ENCODE results near the gene PTGS2.

Gene PTGS2

GRCh38 chr1:186671136-186671825, 8.9 kb downstream of the PTGS2 start (continued):
- TF ChIP-seq, protein P1, sequence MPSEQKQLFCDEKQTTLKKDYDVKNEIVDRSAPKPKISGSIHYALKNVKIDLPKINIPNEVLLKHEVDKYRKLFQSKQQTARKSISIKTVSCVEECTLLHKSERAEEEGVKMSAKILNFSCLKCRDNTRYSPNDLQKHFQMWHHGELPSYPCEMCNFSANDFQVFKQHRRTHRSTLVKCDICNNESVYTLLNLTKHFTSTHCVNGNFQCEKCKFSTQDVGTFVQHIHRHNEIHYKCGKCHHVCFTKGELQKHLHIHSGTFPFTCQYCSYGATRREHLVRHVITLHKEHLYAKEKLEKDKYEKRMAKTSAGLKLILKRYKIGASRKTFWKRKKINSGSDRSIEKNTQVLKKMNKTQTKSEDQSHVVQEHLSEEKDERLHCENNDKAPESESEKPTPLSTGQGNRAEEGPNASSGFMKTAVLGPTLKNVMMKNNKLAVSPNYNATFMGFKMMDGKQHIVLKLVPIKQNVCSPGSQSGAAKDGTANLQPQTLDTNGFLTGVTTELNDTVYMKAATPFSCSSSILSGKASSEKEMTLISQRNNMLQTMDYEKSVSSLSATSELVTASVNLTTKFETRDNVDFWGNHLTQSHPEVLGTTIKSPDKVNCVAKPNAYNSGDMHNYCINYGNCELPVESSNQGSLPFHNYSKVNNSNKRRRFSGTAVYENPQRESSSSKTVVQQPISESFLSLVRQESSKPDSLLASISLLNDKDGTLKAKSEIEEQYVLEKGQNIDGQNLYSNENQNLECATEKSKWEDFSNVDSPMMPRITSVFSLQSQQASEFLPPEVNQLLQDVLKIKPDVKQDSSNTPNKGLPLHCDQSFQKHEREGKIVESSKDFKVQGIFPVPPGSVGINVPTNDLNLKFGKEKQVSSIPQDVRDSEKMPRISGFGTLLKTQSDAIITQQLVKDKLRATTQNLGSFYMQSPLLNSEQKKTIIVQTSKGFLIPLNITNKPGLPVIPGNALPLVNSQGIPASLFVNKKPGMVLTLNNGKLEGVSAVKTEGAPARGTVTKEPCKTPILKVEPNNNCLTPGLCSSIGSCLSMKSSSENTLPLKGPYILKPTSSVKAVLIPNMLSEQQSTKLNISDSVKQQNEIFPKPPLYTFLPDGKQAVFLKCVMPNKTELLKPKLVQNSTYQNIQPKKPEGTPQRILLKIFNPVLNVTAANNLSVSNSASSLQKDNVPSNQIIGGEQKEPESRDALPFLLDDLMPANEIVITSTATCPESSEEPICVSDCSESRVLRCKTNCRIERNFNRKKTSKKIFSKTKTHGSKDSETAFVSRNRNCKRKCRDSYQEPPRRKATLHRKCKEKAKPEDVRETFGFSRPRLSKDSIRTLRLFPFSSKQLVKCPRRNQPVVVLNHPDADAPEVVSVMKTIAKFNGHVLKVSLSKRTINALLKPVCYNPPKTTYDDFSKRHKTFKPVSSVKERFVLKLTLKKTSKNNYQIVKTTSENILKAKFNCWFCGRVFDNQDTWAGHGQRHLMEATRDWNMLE (tag by site-specific recombination; conservative IDR thresholded peaks at IDR 0.05; ENCODE audit: low read depth), result no peak
- TF ChIP-seq ZNF549 (tag by site-specific recombination; IDR thresholded peaks at IDR 0.05) (no peak), PRDM2 (tag by site-specific recombination; IDR thresholded peaks at IDR 0.05; ENCODE audit: borderline replicate concordance) (no peak), ZNF366 (tag by site-specific recombination; conservative IDR thresholded peaks at IDR 0.05) (no peak), SCRT2 (tag by site-specific recombination; IDR thresholded peaks at IDR 0.05) (no peak)
- TF ChIP-seq, protein P2, sequence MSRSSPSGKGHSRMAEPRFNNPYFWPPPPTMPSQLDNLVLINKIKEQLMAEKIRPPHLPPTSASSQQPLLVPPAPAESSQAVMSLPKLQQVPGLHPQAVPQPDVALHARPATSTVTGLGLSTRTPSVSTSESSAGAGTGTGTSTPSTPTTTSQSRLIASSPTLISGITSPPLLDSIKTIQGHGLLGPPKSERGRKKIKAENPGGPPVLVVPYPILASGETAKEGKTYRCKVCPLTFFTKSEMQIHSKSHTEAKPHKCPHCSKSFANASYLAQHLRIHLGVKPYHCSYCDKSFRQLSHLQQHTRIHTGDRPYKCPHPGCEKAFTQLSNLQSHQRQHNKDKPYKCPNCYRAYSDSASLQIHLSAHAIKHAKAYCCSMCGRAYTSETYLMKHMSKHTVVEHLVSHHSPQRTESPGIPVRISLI (tag by site-specific recombination; IDR thresholded peaks at IDR 0.05), result no peak

GRCh38 chr1:186670297-186671135, 9.7 kb downstream of the PTGS2 start:
- no peaks in the 10 kb centered on the region for H3K9me3 ChIP-seq (ENCODE audit: control insufficient read depth, insufficient read depth, low read depth, low read length)
- H3K36me3 ChIP-seq (ENCODE audit: control insufficient read depth in 2 of 2, insufficient read depth in 1 of 2, low read length in 2 of 2), result peaks cover 0 to 11% of the 10 kb centered on the region in 2 experiments; a peak in 1 of 3 replicates
- H3K4me3 ChIP-seq (ENCODE audit: low read depth, low read length), result no peak overlapping the region
- H3K4me1 ChIP-seq (ENCODE audit: control insufficient read depth, insufficient read depth, low read length), result no peaks in the 10 kb centered on the region
- CTCF ChIA-PET, result interaction anchor here (1.4 kb wide), 1 partner anchor 9 kb away, joined by 5 read pairs; no protein-coding TSS in a partner anchor
- POLR2A ChIA-PET, result no interaction called here
- no peak overlapping the region for H3K27ac ChIP-seq (ENCODE audit: extremely low read depth, low read depth, low read length)
- TF ChIP-seq ZBTB44 (tag by site-specific recombination; IDR thresholded peaks at IDR 0.05) (no peak), MYNN (tag by site-specific recombination; IDR thresholded peaks at IDR 0.05; ENCODE audit: borderline replicate concordance) (no peak), ZBTB10 (tag by site-specific recombination; IDR thresholded peaks at IDR 0.05) (no peak), TCF7L2 (IDR thresholded peaks at IDR 0.05; ENCODE audit: borderline replicate concordance, low read depth, low read length) (no peak), ZNF2 (tag by site-specific recombination; IDR thresholded peaks at IDR 0.05) (no peak), ZNF366 (tag by site-specific recombination; conservative IDR thresholded peaks at IDR 0.05) (no peak), ZFP41 (tag by site-specific recombination; IDR thresholded peaks at IDR 0.05; ENCODE audit: borderline replicate concordance) (no peak), ZNF629 (tag by site-specific recombination; IDR thresholded peaks at IDR 0.05) (no peak), ZNF571 (tag by site-specific recombination; IDR thresholded peaks at IDR 0.05) (no peak)
- TF ChIP-seq, protein P3, sequence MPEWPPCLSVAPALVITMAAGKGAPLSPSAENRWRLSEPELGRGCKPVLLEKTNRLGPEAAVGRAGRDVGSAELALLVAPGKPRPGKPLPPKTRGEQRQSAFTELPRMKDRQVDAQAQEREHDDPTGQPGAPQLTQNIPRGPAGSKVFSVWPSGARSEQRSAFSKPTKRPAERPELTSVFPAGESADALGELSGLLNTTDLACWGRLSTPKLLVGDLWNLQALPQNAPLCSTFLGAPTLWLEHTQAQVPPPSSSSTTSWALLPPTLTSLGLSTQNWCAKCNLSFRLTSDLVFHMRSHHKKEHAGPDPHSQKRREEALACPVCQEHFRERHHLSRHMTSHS (tag by site-specific recombination; IDR thresholded peaks at IDR 0.05), result no peak
